DOHH2 (cell line): ENCODE data around the gene PEF1.

ENCODE experiments used
- H3F3A ChIP-seq: fragments of 200-600 bp; sonication (generic), shearing (Covaris generic); 2 replicates; pipeline ENCODE4 v1.6.0; 2016; ENCODE audit warnings: antibody characterized with exemption, mild to moderate bottlenecking; ENCODE audit not compliant: control insufficient read depth, insufficient read depth
- H3K27ac ChIP-seq: fragments of 200-600 bp; sonication (generic); 2 replicates; pipeline ENCODE4 v1.5.1; 2014; ENCODE audit warnings: low read depth, mild to moderate bottlenecking, low read length, moderate library complexity
- H3K27me3 ChIP-seq: fragments of 200-600 bp; sonication (generic); 2 replicates; pipeline ENCODE4 v1.6.1; 2014; ENCODE audit warnings: mild to moderate bottlenecking, low read length, mixed read lengths; ENCODE audit not compliant: control insufficient read depth
- H3K36me3 ChIP-seq: fragments of 200-600 bp; sonication (generic); 2 replicates; pipeline ENCODE4 v1.6.1; 2014; ENCODE audit warnings: mild to moderate bottlenecking, low read length, moderate library complexity, mixed read lengths; ENCODE audit not compliant: control insufficient read depth
- H3K4me1 ChIP-seq: fragments of 200-600 bp; sonication (generic); 2 replicates; pipeline ENCODE4 v1.6.1; 2014; ENCODE audit warnings: mild to moderate bottlenecking, low read length, mixed read lengths; ENCODE audit not compliant: control insufficient read depth
- H3K4me2 ChIP-seq: fragments of 200-600 bp; sonication (generic); 2 replicates; pipeline ENCODE4 v1.6.0; 2014; ENCODE audit warnings: mild to moderate bottlenecking, low read length, moderate library complexity
- H3K4me3 ChIP-seq: fragments of 200-600 bp; sonication (generic); 2 replicates; pipeline ENCODE4 v1.5.1; 2014; ENCODE audit warnings: mild to moderate bottlenecking, low read length, mixed read lengths
- H3K79me2 ChIP-seq: fragments of 200-600 bp; sonication (generic); 2 replicates; pipeline ENCODE4 v1.6.1; 2014; ENCODE audit warnings: mild to moderate bottlenecking, low read length, mixed read lengths; ENCODE audit not compliant: control insufficient read depth
- H3K9me2 ChIP-seq: fragments of 200-600 bp; sonication (generic); replicated peaks from 2 replicates; pipeline ENCODE4 v1.6.1; 2014; ENCODE audit warnings: mild to moderate bottlenecking, low read length, mixed read lengths; ENCODE audit not compliant: control insufficient read depth
- H3K9me3 ChIP-seq: fragments of 200-600 bp; sonication (generic); 2 replicates; pipeline ENCODE4 v1.6.1; 2014; ENCODE audit warnings: antibody characterized with exemption, low read length, mixed read lengths; ENCODE audit not compliant: control insufficient read depth, insufficient read depth
- H4K20me1 ChIP-seq: fragments of 200-600 bp; sonication (generic); 2 replicates; pipeline ENCODE4 v1.6.0; 2014; ENCODE audit warnings: low read depth, mild to moderate bottlenecking, antibody characterized with exemption, low read length, moderate library complexity; ENCODE audit not compliant: control insufficient read depth, insufficient read depth
- CTCF ChIP-seq: fragments of 200-600 bp; sonication (generic); IDR thresholded peaks from one replicate; pipeline ENCODE4 v1.5.1; 2014; ENCODE audit warnings: antibody characterized with exemption, mild to moderate bottlenecking, low read depth, low read length; ENCODE audit not compliant: poor library complexity, severe bottlenecking
- EZH2phosphoT487 ChIP-seq: fragments of 200-600 bp; sonication (generic); IDR thresholded peaks from 2 replicates; pipeline ENCODE4 v1.6.1; 2017; ENCODE audit warnings: borderline replicate concordance, mild to moderate bottlenecking, antibody characterized with exemption, low read length, moderate library complexity, mixed read lengths

PEF1 gene

GRCh38 chr1:31628931-31629556 is 15.6 kb downstream of the PEF1 start:
- TF ChIP-seq EZH2phosphoT487 (no peak), CTCF (no peak)
- H4K20me1 ChIP-seq: no peaks in the 10 kb centered on the region

GRCh38 chr1:31627930-31628559 is 16.6 kb downstream of the PEF1 start:
- Histone ChIP-seq H3K4me3 (no peak overlapping the region), H3K4me1 (peaks cover 7% of the 10 kb centered on the region), H3K9me2 (no peaks in the 10 kb centered on the region), H3K27ac (no peak overlapping the region), H3K27me3 (no peaks in the 10 kb centered on the region), H3F3A (no peaks in the 10 kb centered on the region), H3K9me3 (no peaks in the 10 kb centered on the region), H3K36me3 (peaks cover 46% of the 10 kb centered on the region), H3K4me2 (no peak overlapping the region), H3K79me2 (no peaks in the 10 kb centered on the region), H4K20me1 (no peaks in the 10 kb centered on the region)
- TF ChIP-seq CTCF: no peak
- no peak for TF ChIP-seq EZH2phosphoT487

More at GRCh38 chr1:31628931-31629556, 15.6 kb downstream of the PEF1 start:
- peaks cover 49% of the 10 kb centered on the region for H3K36me3 ChIP-seq
- H3K4me3 ChIP-seq: no peak overlapping the region
- H3K27ac ChIP-seq: no peak overlapping the region
- H3F3A ChIP-seq: no peaks in the 10 kb centered on the region
- H3K9me3 ChIP-seq: no peaks in the 10 kb centered on the region
- H3K9me2 ChIP-seq: no peaks in the 10 kb centered on the region
- H3K79me2 ChIP-seq: no peaks in the 10 kb centered on the region
- H3K4me1 ChIP-seq: peaks cover 7% of the 10 kb centered on the region
- H3K4me2 ChIP-seq: no peak overlapping the region
- no peaks in the 10 kb centered on the region for H3K27me3 ChIP-seq

- no peaks in the 10 kb centered on the region for H4K20me1 ChIP-seq
- no peaks in the 10 kb centered on the region for H3K9me3 ChIP-seq
- H3K4me1 ChIP-seq: peaks cover 7% of the 10 kb centered on the region
- TF ChIP-seq CTCF (no peak), EZH2phosphoT487 (no peak)
- no peaks in the 10 kb centered on the region for H3K9me2 ChIP-seq
- H3K27ac ChIP-seq: no peak overlapping the region
- H3F3A ChIP-seq: no peaks in the 10 kb centered on the region
- no peaks in the 10 kb centered on the region for H3K79me2 ChIP-seq
- H3K27me3 ChIP-seq: no peaks in the 10 kb centered on the region
- no peak overlapping the region for H3K4me3 ChIP-seq
- peaks cover 40% of the 10 kb centered on the region for H3K36me3 ChIP-seq
- H3K4me2 ChIP-seq: no peak overlapping the region
Observed at GRCh38 chr1:31627301-31627929, 17.3 kb downstream of the PEF1 start.
